Measurements from ENCODE around the gene ST6GALNAC1. TPM values are rescaled to one million over a fixed set of nuclear protein-coding genes. Genes with fewer than 3 reads are reported as not detected.

The ST6GALNAC1 gene
- polyA plus RNA-seq, 3 donors, result not detected

GRCh38 chr17:76657505-76658241 is 14.1 kb upstream of the ST6GALNAC1 start:
- Mint-ChIP-seq H3K27me3 (ENCODE audit: low read depth in 3 of 3) (peaks cover 0 to 4% (median 3%) of the 10 kb centered on the region in 3 donors), H3K4me3 (no peak overlapping the region), H3K9me3 (peaks cover 0 to 7% (median 2%) of the 10 kb centered on the region in 7 donors), H3K36me3 (peaks cover 3 to 4% of the 10 kb centered on the region in 2 donors), H3K4me1 (peaks cover 25% of the 10 kb centered on the region), H3K27ac (no peak overlapping the region)
- Histone ChIP-seq H2AFZ (ENCODE audit: insufficient read depth, low read depth, low read length, poor library complexity, severe bottlenecking) (no peak overlapping the region), H3K36me3 (replicated peaks in 1 of 2; ENCODE audit: control insufficient read depth in 1 of 2, insufficient read depth in 2 of 2, low read length in 2 of 2) (no peaks in the 10 kb centered on the region), H3K4me1 (ENCODE audit: control insufficient read depth in 1 of 2, insufficient read depth in 2 of 2, low read length in 2 of 2) (peaks cover 10 to 13% of the 10 kb centered on the region in 2 donors), H4K20me1 (ENCODE audit: insufficient read depth, low read length) (no peaks in the 10 kb centered on the region), H3K4me2 (replicated peaks; ENCODE audit: extremely low read depth, low read length, poor library complexity, severe bottlenecking) (no peak overlapping the region), H3K79me2 (ENCODE audit: insufficient read depth, low read length) (no peaks in the 10 kb centered on the region), H3K4me3 (replicated peaks in 1 of 3; ENCODE audit: low read depth in 2 of 3, low read length in 3 of 3) (no peak overlapping the region), H3K9ac (ENCODE audit: insufficient read depth, low read length, poor library complexity, severe bottlenecking) (no peak overlapping the region), H3K9me3 (replicated peaks in 1 of 2; ENCODE audit: control insufficient read depth in 1 of 2, insufficient read depth in 1 of 2, low read length in 2 of 2) (no peaks in the 10 kb centered on the region), H3K27ac (ENCODE audit: low read depth in 1 of 2, low read length in 2 of 2) (no peak overlapping the region), H3K27me3 (ENCODE audit: control insufficient read depth in 2 of 2, insufficient read depth in 2 of 2, low read length in 2 of 2) (no peaks in the 10 kb centered on the region)
- WGBS (ENCODE audit: insufficient coverage), result 62% methylated on average over 2 of the region's 8 CpGs
- intact Hi-C loops (cut with micrococcal nuclease), result no loop called here
- DNase-seq, result no peak
- no peak for TF ChIP-seq CTCF (IDR thresholded peaks at IDR 0.05)

- H3K27me3 Mint-ChIP-seq (ENCODE audit: low read depth in 3 of 3), result peaks cover 0 to 5% (median 4%) of the 10 kb centered on the region in 3 donors
- no peak overlapping the region for H3K4me2 ChIP-seq (replicated peaks; ENCODE audit: extremely low read depth, low read length, poor library complexity, severe bottlenecking)
- H3K27ac ChIP-seq (ENCODE audit: low read depth in 1 of 2, low read length in 2 of 2), result no peak overlapping the region
- H2AFZ ChIP-seq (ENCODE audit: insufficient read depth, low read depth, low read length, poor library complexity, severe bottlenecking), result no peak overlapping the region
- H3K4me3 ChIP-seq (replicated peaks in 1 of 3; ENCODE audit: low read depth in 2 of 3, low read length in 3 of 3), result no peak overlapping the region
- intact Hi-C loops (cut with micrococcal nuclease), result no loop called here
- H3K36me3 ChIP-seq (replicated peaks in 1 of 2; ENCODE audit: control insufficient read depth in 1 of 2, insufficient read depth in 2 of 2, low read length in 2 of 2), result no peaks in the 10 kb centered on the region
- H3K9me3 Mint-ChIP-seq, result peaks cover 0 to 13% (median 5%) of the 10 kb centered on the region in 7 donors
- H3K4me3 Mint-ChIP-seq, result no peak overlapping the region
- H3K9me3 ChIP-seq (replicated peaks in 1 of 2; ENCODE audit: control insufficient read depth in 1 of 2, insufficient read depth in 1 of 2, low read length in 2 of 2), result no peaks in the 10 kb centered on the region
- no peak overlapping the region for H3K9ac ChIP-seq (ENCODE audit: insufficient read depth, low read length, poor library complexity, severe bottlenecking)
- no CpG with 5 or more reads among the region's 1 CpG for WGBS (ENCODE audit: insufficient coverage)
- H3K27me3 ChIP-seq (ENCODE audit: control insufficient read depth in 2 of 2, insufficient read depth in 2 of 2, low read length in 2 of 2), result no peaks in the 10 kb centered on the region
- no peak overlapping the region for H3K27ac Mint-ChIP-seq
- peaks cover 12% of the 10 kb centered on the region for H3K4me1 Mint-ChIP-seq
- no peaks in the 10 kb centered on the region for H3K79me2 ChIP-seq (ENCODE audit: insufficient read depth, low read length)
- no peaks in the 10 kb centered on the region for H4K20me1 ChIP-seq (ENCODE audit: insufficient read depth, low read length)
- no peak for DNase-seq
- H3K36me3 Mint-ChIP-seq, result peaks cover under 1 to 4% of the 10 kb centered on the region in 2 donors
- TF ChIP-seq CTCF (IDR thresholded peaks at IDR 0.05), result no peak
- peaks cover under 1% of the 10 kb centered on the region in 2 donors for H3K4me1 ChIP-seq (ENCODE audit: control insufficient read depth in 1 of 2, insufficient read depth in 2 of 2, low read length in 2 of 2)
Observed at GRCh38 chr17:76654408-76654807, 10.9 kb upstream of the ST6GALNAC1 start.
